GM18507 (cell line): ENCODE data around the gene SNAP47.

Experiments
- DNase-seq: peaks from one replicate; pipeline ENCODE4 v3.0.0; 2011; ENCODE audit warnings: low read depth; ENCODE audit not compliant: insufficient read length; ENCODE audit errors: extremely low spot score
- FAIRE-seq: peaks from 2 replicates; lab custom pipeline; 2011; peaks lifted over from hg19 to GRCh38; lab: Jason Lieb, UNC

Gene SNAP47

DNA sequence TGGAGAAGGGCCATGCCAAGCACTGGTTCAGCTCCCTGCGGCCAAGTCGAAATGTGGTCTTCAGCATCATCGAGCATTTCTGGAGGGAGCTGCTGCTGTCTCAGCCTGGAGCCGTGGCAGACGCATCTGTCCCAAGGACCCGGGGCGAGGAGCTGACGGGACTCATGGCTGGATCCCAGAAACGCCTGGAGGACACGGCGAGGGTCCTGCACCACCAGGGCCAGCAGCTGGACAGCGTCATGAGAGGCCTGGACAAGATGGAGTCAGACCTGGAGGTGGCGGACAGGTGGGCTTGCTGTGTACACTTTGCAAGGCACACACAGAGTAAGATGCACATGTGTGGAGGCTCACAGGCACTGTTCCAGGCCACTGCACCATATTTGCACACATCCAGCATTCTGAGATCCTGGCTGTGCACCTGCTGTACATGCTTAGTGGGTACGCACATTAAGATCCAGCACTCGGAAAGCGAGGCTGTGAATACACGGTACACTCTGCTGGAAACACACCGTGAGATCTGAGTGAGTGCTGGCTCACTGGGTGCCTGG lies 12.8 kb downstream of the SNAP47 start:
- FAIRE-seq: no peak
- no peak for DNase-seq

DNA sequence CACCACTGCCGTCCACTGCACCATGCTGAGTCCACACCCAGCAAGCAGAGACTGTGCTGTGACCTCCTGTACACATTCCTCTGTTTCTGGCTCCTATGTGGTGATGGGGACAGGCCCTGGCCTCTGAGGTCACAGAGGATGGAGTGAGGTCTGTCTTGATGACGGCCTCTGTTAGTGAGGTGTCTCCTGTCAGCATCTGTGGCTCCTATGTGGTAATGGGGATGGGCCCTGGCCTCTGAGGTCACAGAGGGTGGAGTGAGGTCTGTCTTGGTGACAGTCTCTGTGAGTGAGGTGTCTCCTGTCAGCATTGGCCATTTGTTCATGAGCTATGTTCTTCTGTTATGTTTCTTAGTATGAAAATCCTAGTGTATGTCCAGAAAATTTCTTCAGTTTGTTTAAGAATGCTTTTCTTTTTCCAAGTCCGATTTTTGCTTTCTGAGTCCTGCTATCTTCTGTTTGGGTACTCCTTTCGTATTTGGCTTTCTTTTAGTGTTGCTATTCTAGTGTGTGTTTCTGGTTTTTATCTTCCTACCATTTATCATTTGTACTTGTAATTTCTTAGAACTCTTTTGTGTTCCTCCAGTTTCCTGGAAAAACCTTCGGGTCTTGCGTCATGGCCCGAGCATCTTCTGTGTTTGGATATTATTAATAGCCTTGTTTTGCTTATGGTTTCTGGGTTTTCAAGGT lies 13.4 kb downstream of the SNAP47 start:
- DNase-seq (no peak), FAIRE-seq (no peak)

DNA sequence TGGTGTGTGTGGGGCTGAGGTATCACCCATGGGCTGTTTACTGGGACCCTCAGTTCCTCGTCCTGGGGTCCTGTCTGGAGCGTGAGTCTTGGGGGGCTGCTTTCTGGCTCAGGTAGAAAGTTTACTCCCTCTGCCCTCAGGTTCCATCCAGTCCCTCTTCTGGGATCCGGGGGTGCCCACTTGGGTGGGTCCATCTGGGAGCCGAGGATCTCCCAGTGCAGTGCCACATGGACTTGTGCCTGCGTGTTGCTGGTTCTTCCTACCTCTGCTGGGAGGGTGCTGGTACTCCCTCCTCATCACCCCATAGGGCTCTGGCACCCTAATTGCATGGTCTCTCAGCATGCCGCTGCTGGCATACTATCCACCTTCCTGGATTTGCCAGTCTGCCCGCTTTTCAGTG lies 14.0 kb downstream of the SNAP47 start:
- DNase-seq (no peak), FAIRE-seq (no peak)

DNA sequence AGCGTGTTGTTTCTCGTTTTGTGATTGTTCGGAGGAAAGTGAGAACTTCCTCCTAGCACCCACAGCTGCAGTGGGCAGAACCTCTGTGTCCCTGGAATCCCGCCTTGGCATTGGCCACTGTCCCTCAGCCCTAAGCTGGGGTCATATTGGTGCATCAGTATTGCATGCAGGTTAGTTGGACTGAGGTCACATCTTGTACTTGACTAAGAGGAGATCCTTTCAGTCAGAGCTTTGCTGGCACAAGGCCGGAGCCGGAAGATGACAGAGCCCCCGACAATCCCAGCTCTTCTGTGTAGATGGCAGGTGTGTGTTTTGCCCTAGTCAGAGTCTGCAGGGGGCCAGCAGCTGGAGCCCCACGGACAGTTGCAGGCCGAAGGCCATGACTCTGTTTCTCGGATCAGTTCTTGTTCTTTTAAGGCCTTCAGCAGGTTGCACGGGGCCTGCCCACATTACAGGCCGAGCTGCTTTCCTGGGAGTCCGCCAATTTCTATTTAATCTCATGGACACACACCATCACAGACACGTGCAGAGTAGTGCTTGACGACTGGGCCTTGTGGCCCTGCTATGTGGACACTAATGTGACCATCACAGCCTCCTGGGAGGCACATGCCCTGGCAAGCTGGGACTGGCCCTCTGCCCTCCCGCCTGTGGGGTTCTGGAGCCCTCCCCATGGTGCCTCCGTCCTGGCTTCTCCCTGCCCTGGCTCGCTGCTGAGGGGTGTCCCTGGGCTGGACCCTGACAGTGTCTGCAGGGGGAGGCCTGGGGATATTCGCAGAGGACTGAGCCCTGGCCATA lies 14.9 kb downstream of the SNAP47 start:
- no peak for FAIRE-seq
- no peak for DNase-seq

DNA sequence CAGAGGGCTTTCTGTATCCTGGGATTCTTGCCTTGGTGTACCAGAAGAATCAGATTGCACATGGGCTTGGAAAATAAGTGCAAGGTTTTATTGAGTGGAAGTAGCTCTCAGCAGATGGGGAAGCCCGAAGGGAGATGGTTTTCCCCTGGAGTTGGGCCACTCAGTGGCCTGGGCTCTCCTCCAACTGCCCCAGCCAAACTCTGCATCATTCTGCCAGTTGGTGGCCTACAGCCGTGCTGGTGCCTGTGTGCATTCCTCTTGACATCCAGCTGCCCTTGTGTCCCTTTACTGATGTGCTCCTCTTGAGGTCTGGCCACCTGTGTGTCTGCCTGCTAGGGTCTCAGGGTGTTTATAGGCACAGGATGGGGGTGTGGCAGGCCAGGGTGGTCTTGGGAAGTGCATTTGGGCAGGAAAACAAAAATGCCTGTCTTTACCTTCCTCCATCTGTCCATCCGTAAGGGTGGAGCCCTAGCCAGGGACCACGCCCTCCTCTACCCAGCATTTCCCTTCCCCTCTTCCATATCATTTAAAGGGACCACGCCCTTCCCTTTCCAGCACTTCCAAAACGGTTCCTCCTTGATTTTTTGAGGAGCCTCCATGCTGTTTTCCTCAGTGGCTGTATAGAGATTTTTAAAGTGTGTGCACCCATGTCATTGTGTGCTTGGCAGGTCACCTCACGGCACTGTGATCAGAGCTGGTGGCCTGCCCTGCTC lies 18.9 kb downstream of the SNAP47 start:
- no peak for FAIRE-seq
- no peak for DNase-seq

DNA sequence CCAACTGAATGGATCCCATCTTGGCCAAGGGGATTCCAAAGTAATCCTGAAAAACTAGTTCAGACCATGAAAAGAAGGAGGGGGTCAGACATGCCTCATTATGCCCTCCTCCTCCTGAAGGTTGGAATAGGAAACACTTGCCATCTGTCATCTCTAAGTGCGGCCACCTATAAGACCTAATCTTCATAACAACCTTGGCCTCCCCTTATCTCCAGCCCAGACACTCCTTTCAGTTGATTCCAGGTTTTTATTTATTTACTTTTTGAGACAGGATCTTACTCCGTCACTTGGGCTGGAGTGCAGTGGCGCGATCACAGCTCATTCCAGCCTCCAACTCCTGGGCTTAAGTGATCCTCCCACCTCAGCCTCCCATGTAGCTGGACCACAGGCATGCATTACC lies 19.7 kb downstream of the SNAP47 start:
- no peak for FAIRE-seq
- no peak for DNase-seq

DNA sequence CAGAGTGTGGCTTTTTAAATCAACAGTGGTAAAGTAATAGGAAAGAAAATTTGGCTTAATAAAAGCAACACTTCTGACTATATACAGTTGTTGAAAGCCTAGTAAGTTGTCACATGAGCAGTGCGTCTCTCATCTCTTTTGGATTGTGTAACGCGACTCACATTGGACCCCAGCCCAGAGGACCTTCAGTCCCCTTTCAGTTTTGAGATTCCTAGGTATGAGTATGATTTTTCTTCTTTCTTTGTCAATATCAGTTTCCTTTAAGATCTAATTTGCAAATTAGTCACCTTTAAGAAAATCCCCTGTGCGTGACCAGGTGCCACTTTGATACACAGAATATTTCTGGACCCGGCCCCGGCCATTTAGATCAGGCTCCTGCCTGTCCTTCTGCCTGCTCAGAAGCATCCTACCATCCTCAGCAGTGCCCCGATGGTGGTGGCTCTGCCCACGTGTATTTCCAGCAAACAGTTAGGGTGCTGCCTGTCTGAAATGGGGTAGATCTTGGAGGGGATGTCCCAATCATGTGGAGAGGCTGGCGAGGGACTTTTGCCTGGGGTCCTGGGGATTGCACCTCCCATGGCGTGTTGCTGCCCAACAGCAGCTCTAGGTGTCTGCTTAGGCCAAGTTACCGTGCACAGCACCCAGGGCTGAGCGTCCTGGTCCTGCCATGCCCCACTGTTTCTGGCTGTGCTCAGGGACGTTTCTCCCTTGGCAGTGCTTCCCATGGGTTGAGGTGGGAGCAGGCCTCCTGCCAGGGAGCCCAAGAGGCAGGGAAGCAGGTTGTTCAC lies 21.1 kb downstream of the SNAP47 start:
- FAIRE-seq: no peak

DNA sequence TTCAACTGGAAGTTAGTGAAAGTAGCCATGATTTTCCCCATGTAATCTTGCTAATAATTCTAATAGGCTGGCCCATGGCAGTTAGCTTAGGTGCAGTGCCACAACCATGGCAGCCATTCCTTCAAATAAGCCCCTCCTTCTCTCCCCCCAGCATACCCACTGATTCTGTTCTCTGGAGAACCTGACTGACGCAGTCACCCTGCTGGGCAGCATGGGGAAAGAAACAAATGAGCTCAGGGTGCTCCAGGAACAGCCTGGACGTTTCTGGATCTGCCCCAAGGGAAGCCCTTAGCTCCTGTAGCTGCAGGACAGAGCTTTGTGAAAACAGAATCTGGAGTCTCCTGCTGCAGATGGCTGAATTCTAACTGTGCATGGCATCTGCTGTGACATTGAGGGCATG lies 22.5 kb downstream of the SNAP47 start:
- FAIRE-seq: no peak
- no peak for DNase-seq

More for the DNA sequence above, 21.1 kb downstream of the SNAP47 start:
- no peak for DNase-seq

DNA sequence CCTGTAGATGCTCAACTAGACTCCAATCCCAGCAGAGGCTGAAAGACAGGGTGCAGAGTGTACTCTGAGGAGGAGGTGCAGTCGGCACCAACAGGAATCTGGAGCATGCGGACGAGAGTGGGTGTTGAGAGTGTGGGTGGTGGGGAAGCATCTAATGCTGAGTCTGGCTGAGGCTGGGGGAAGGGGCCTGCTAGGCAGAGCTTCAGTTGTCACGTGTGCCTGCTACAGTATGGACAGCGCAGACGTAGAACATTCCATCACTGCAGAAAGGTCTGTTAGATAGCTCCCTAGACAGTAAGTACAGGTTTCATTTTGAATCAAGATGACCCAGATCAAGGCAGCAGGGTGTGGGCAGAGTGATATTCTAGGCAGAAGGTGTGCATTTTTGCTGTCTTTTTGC lies 23.1 kb downstream of the SNAP47 start:
- no peak for FAIRE-seq
- no peak for DNase-seq

DNA sequence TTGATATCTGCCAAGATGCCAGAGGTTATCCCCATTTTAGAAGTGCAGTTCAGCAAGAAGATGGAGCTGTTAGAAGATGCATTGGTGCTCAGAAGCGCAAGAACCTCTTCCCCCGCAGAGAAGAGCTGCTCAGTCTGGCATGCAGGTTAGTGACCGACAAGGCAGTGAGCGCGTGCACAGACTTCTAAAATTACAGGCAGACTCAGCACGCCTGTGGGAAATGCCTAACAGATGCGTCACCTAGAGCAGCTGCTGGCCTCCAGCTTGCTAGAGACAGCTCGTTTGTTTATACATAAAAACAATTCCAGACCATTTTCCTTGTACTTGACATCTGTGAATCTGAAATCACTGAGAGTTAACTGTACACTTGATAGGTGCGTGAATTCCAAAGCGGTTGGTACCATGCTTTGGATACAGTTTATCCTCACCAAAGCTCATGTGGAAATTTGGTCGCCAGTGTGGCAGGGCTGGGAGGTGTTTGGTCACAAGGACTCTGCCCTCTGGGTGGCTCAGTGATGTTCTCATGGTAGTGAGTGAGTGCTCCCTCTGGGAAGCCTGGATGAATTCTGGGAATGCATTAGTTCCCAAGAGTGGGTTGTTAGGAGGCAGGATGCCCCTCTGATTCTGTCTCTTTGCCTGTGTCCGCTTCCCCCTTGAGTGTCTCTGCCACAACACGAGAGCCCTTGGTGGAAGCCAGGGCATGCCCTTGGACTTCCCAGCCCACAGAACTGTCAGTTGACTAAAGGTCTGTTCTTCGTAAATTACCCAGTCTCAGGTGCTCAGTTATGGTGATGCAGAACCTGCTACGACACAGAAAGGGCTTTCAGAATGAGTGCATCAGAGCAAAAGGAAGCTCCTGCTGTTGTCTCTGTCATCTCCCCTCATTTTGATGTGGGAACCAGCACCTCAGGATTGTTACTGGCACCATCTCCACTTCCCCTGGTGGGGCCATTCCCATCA lies 24.4 kb downstream of the SNAP47 start:
- FAIRE-seq (no peak), DNase-seq (no peak)

DNA sequence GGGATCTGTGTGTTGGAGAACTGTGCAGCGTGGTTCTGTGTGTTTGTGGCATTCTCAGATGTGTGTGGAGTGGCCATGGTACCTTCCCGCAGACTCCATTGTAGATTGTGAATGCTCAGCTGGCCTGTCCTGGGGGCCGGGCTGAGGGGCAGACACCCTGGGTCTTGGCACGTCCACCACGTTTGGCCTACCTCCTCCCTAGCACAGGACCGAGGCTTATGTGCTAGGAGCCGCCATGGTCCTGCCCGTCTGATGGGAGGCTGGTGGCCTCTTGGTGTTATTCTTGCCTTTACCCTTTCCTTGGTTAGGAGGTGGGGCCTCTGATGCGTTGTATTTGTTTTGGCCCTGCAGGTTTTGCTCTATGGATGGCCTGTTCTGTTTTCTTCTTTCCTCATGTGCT lies 25.1 kb downstream of the SNAP47 start:
- FAIRE-seq: no peak
- no peak for DNase-seq

DNA sequence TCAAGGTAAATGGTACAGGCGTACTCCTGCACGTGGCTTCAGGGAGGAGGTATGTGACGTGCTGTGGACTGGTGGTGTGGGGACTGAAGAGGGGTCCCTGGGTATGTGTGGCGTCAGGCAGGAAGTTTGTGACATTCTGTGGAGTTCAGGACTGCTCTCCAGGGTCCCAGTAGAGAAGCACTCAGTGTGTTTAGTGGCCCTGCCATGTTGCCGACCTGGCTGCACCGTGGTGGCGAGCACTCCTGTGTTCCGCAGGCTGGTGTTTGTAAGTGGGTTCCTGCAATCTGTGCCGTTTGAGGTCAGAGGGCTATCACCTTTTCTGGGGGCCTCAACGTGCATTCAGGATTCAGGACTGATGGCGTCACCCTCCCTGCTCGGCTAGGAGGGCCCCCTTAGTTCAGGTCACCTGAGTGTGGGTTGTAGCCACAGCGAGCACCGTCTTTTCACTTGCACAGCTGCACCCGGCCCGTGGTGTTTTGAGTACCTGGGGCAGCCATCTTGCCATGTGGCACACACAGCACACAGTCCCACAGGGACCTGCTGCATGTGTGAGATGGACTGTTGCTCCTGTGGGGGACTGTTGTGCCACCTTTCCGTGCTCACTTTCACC lies 26.5 kb downstream of the SNAP47 start:
- FAIRE-seq: no peak

DNA sequence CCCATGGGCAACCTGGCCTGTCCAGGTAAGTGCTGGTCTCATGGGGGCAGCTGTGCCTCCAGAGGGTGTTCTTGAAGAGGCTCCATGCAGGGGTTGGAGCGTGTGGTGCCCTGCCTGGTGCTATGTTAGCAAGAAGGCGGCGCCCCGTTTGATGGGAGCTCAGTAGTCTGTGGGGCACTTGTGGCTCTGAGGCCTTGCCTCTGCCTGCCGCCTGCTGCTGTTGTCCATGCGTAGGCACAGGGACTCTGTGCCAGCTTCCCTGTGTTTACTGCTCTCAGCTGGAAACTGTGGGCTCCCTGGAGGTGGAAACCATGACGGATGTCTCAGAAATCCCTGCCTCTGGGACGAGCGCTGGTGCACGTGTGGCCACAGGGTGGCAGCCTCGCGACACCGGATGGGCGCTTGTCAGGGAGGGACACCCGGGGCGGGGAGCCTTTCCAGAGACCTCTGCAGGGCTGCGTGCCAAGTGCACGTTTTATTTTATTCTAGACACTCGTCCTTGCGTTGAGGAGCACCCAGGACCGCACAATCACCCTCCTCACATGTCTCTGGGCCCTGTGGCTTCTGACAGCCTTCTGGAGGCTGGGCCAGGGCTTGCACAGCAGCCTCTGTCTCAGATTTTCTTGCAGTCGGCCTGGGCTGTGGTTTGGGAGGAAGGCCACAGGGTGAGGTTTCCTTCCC lies 27.1 kb downstream of the SNAP47 start:
- DNase-seq: peak; percentile 77
- peak; percentile 74 for FAIRE-seq

More for the DNA sequence above, 26.5 kb downstream of the SNAP47 start:
- DNase-seq: no peak

DNA sequence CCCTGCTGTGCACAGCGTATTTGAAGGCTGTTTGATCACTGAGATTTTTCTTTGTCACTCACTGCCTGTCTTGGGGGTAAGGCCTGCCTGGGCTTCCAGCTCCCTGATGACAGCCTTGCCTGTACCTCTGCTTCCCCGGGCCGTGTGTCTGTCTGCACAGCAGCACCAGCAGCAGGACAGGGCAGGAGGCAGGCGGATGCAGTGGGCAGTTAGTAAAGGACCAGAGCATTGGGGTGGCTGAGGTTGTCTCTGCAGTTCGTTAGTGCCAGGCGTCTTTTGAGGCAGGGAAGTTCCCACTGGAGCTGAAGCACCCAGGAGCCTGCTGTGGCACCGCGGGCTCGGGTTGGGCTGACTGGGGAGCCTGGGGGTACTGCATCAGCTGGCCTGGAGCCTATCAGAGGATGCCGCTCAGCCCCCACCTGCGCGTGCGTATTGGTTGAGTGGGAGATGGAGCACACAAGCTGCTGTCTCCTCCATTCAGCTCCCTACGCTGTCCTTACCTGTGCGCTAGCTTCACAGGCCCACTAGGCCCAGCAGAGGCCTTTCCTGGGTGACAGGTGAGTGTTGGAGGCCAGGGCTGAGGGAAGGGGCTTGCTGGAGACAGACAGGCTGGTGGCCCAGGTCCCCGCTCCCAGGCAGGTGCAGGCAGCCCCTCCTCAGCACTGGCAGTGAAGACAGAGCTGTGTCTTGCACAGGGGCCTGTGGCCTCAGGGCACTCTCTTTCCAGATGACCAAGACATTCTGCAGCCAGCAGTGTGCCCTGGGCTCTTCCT lies 28.2 kb downstream of the SNAP47 start:
- no peak for FAIRE-seq
- no peak for DNase-seq

DNA sequence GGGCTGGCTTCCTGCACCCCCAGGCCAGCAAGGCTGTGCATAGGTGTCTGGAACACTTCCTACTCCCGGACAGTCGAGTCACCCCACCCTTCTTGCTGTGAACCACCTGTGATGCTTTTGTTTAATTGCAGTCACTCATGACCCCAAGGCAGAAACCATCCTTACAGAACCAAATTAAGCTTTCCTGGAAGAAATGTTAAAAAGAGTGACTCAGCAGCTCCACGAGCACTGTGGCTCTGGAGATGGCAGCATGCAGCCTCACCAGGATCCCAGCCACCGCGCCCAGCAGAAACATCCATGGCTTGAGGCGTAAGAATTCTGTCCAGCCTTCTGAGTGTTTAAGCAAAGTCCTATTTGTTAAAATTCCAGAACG lies 28.8 kb downstream of the SNAP47 start:
- DNase-seq (no peak), FAIRE-seq (no peak)

DNA sequence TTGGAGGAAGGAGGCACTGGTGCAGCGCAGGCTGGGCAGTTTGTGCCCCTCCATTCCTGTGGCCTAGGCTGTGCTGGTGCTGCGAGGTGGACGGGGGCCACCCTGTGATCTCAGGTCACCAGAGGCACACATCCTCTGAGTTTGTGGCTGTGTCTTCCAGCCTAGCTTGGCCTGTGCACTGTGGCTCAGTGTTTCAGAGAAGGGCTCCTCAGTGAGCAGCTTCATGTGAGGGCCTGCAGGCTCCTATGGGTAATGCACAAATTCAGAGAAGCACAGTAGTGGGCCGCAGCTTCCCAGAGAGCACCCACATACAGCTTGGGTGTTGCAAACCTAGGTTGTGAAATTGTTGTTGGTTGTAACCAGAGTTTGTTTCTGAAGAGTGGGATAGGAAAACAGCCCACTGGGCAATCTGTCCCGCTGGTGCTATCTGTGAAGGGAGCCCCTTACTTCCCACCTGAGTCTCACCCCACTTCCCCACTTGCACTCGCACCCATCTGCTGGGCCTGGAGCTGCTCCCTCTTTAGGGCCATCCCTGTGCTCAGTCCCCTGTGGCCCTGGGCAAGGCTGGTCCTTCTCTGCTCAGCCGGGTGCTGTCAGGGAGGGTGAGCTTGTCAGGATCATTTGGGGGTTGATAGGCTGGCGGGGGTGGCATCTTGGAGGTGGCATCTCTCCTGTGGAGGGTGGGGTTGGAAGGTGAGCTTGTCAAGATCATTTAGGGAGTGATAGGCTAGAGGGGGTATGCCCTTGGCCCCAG lies 30.2 kb downstream of the SNAP47 start:
- FAIRE-seq (no peak), DNase-seq (no peak)
